K562 (cell line): Measurements from ENCODE around the gene SERHL2. TPM values are rescaled to one million over a fixed set of nuclear protein-coding genes. Genes with fewer than 3 reads are reported as not detected.

Experiments
- ATAC-seq: fragments of 200-7000 bp; cut with Tn5 transposase; 3 replicates; pipeline ENCODE4 v1.9.1; 2020; ENCODE audit warnings: moderate library complexity
- BruUV-seq: library from RNA; stranded (reverse); fragments of 400-500 nt; replicated peaks from 2 replicates; lab custom pipeline; 2021; lab: Mats Ljungman, UMichigan
- CTCF ChIA-PET: fragments of 300-600 bp; formaldehyde crosslinking; extraction: SDS; loops from one replicate; lab custom pipeline; 2021; ENCODE audit warnings: low intra/inter-chr PET ratio; lab: Yijun Ruan, JAX
- POLR2A ChIA-PET: fragments of 300-600, 350-650 bp; sonication (Branson Sonifier 250); formaldehyde crosslinking; extraction: SDS; loops from one replicate; lab custom pipeline; 2021; ENCODE audit warnings: antibody characterized with exemption, inconsistent platforms; lab: Yijun Ruan, JAX
- DNase-seq, 4 experiments: peaks; one replicate each; pipeline versions ENCODE4 v3.0.0 to v3.0.0-alpha.2; 2011 to 2018; ENCODE audit warnings: low spot score in 3 of 4, mixed read lengths in 3 of 4; ENCODE audit errors: extremely low read depth in 1 of 4
- FAIRE-seq: peaks from 2 replicates; lab custom pipeline; 2011; peaks lifted over from hg19 to GRCh38; lab: Jason Lieb, UNC
- H2AFZ ChIP-seq: 2 replicates; pipeline ENCODE4 v1.6.0; 2011; ENCODE audit warnings: low read depth, low read length, control low read depth, inconsistent platforms
- H3K27ac ChIP-seq: fragments of 200-600 bp; 3 replicates; pipeline ENCODE4 v1.8.0; 2011; ENCODE audit warnings: low read depth, mild to moderate bottlenecking, control low read depth, inconsistent platforms, low read length, moderate library complexity, mixed read lengths; ENCODE audit errors: extremely low read depth
- H3K27me3 ChIP-seq, 2 experiments: fragments of 300-600 bp in 1 of 2; 2 replicates in 1 of 2; 3 replicates in 1 of 2; pipeline versions ENCODE4 v1.6.0 to v1.8.0; 2011; ENCODE audit warnings: inconsistent platforms in 2 of 2, low read length in 2 of 2, mild to moderate bottlenecking in 1 of 2, mixed read lengths in 1 of 2, moderate library complexity in 1 of 2; ENCODE audit not compliant: control insufficient read depth in 2 of 2, insufficient read depth in 2 of 2
- H3K36me3 ChIP-seq: fragments of 300-600 bp; 3 replicates; pipeline ENCODE4 v1.8.0; 2011; ENCODE audit warnings: mild to moderate bottlenecking, low read length, inconsistent platforms; ENCODE audit not compliant: control insufficient read depth, insufficient read depth
- H3K4me1 ChIP-seq, 2 experiments: fragments of 200-600 bp in 1 of 2; replicated peaks in 1 of 2; 2 replicates in 1 of 2; 3 replicates in 1 of 2; pipeline versions ENCODE4 v1.5.1 to v1.8.0; 2011; ENCODE audit warnings: inconsistent platforms in 2 of 2, low read length in 2 of 2, mild to moderate bottlenecking in 1 of 2, mixed read lengths in 1 of 2, moderate library complexity in 1 of 2; ENCODE audit not compliant: control insufficient read depth in 2 of 2, insufficient read depth in 2 of 2
- H3K4me2 ChIP-seq: 2 replicates; pipeline ENCODE4 v1.6.1; 2011; ENCODE audit warnings: low read length, control low read depth, inconsistent platforms, mixed read lengths; ENCODE audit not compliant: insufficient read depth
- H3K4me3 ChIP-seq: fragments of 200-600 bp; sonication (generic), shearing (Covaris generic); 2 replicates; pipeline ENCODE4 v1.5.1; 2016; ENCODE audit warnings: control low read depth, inconsistent platforms
- H3K79me2 ChIP-seq: fragments of 200-600 bp; 3 replicates; pipeline ENCODE4 v1.8.0; 2011; ENCODE audit warnings: low read length, inconsistent platforms; ENCODE audit not compliant: control insufficient read depth, insufficient read depth
- H3K9ac ChIP-seq, 2 experiments: 2 replicates each; pipeline versions ENCODE4 v1.6.0 to v1.6.1; 2011; ENCODE audit warnings: low read depth in 2 of 2, low read length in 2 of 2, control low read depth in 1 of 2, inconsistent platforms in 1 of 2, mild to moderate bottlenecking in 1 of 2, mixed read lengths in 1 of 2; ENCODE audit not compliant: insufficient read depth in 1 of 2
- H3K9me1 ChIP-seq: one replicate; pipeline ENCODE4 v1.6.0; 2011; ENCODE audit warnings: inconsistent platforms, mild to moderate bottlenecking, low read length, moderate library complexity; ENCODE audit not compliant: control insufficient read depth, insufficient read depth
- H3K9me3 ChIP-seq: replicated peaks from 2 replicates; pipeline ENCODE4 v1.5.1; 2011; ENCODE audit warnings: low read depth, low read length, inconsistent platforms; ENCODE audit not compliant: control insufficient read depth, insufficient read depth
- H4K20me1 ChIP-seq: replicated peaks from 2 replicates; pipeline ENCODE4 v1.6.1; 2011; ENCODE audit warnings: low read length, inconsistent platforms, mixed read lengths; ENCODE audit not compliant: control insufficient read depth, insufficient read depth
- RBBP5 ChIP-seq: fragments of 200-600 bp; sonication (generic); IDR thresholded peaks from 2 replicates; pipeline ENCODE4 v1.6.1; 2012; ENCODE audit warnings: borderline replicate concordance, mild to moderate bottlenecking, low read length, control low read depth, inconsistent platforms; ENCODE audit not compliant: insufficient read depth, poor library complexity, severe bottlenecking
- SMC3 ChIP-seq: conservative IDR thresholded peaks from 2 replicates; pipeline ENCODE4 v1.6.1; 2011; ENCODE audit warnings: low read depth, low read length, improper control_type of control experiment; ENCODE audit not compliant: insufficient read depth
- SPI1 ChIP-seq: IDR thresholded peaks from 2 replicates; pipeline ENCODE4 v1.6.1; 2011; ENCODE audit warnings: low read depth, low read length, control low read depth, borderline replicate concordance
- VEZF1 ChIP-seq: fragments of 200-800 bp; sonication (Bioruptor generic); IDR thresholded peaks from 2 replicates; pipeline ENCODE4 v1.6.1; 2017; ENCODE audit warnings: missing genetic modification characterization, missing compliant biosample characterization
- ZFX ChIP-seq: sonication (generic); formaldehyde crosslinking; IDR thresholded peaks from 2 replicates; pipeline ENCODE4 v1.8.0; 2022; ENCODE audit warnings: mild to moderate bottlenecking, missing genetic modification reagents, moderate library complexity
- WGBS: fragments of 100-300 bp; shearing (Covaris generic); methylation state at CpG from one replicate; pipeline ENCODE4 v1.1.6; 2016; ENCODE audit warnings: low coverage, mixed read lengths; ENCODE audit not compliant: insufficient coverage; ENCODE audit errors: missing lambda C conversion rate; 5-methylcytosine and 5-hydroxymethylcytosine counted together
- in situ Hi-C: fragments of 300-500 bp; cut with MboI; formaldehyde crosslinking; loops from 4 replicates; pipeline ENCODE4 v1.15.0; 2018; ENCODE audit warnings: inconsistent platforms, mixed read lengths
- intact Hi-C: fragments of 100-400 bp; cut with micrococcal nuclease; formaldehyde crosslinking; loops from 2 replicates; pipeline ENCODE4 v1.14.2; 2022
- polyA plus RNA-seq, 8 experiments: library from polyadenylated mRNA; depleted of rRNA in 4 of 8; stranded (reverse) in 5 of 8; unstranded in 3 of 8; fragments of >200 nt; fragmentation: Nextera tagmentation in 2 of 8; fragmentation: Illumina TruSeq in 1 of 8; extraction: Ambion mirVana in 2 of 8; extraction: Trizol in 1 of 8; gene quantifications; 2 replicates each; pipeline versions ENCODE4 v1.2.1 to v1.2.3, GENCODE V29; 2011 to 2014; ENCODE audit warnings: inconsistent platforms in 1 of 8, missing spikeins in 1 of 8
- total RNA-seq, 7 experiments: library from RNA; depleted of rRNA in 6 of 7; stranded (reverse); fragments of >200 nt in 6 of 7; fragmentation: Illumina TruSeq in 2 of 7; extraction: Trizol in 2 of 7; gene quantifications; 2 replicates each; pipeline versions ENCODE4 v1.2.1 to v1.2.3, GENCODE V29; 2011 to 2021; ENCODE audit warnings: low replicate concordance in 1 of 7

Gene SERHL2
- total and polyA plus RNA-seq, 9 of the 15 experiments (the other 6 are each of a cell fraction or from before 2014, with no cell fraction given), result 19.9 to 62.6 (median 25.2) TPM

GRCh38 chr22:42562279-42562678 is 8.5 kb downstream of the SERHL2 start:
- Histone ChIP-seq H4K20me1 (no peaks in the 10 kb centered on the region), H3K9ac (peak overlapping the region in 1 of 2 experiments; percentile 77; a peak in 2 of 4 replicates), H2AFZ (no peak overlapping the region), H3K9me3 (no peaks in the 10 kb centered on the region; the same call in 1 of the 2 replicates), H3K9me1 (no peaks in the 10 kb centered on the region), H3K36me3 (peaks cover 37% of the 10 kb centered on the region; the same call in 1 of the 3 replicates), H3K79me2 (no peaks in the 10 kb centered on the region; the same call in 2 of the 3 replicates), H3K4me3 (no peak overlapping the region), H3K4me1 (peaks cover 10 to 26% of the 10 kb centered on the region in 2 experiments; a peak in 4 of 5 replicates), H3K27ac (peak overlapping the region; percentile 46; the same call in 2 of the 3 replicates), H3K4me2 (0 out of 2 replicates have a peak overlapping the region, but pooled peaks have one; percentile 1), H3K27me3 (no peaks in the 10 kb centered on the region)
- 4% methylated on average over 5 of the region's 8 CpGs for WGBS
- DNase-seq (no peak), FAIRE-seq (no peak), ATAC-seq (peak; percentile 60)
- ChIA-PET POLR2A (interaction anchor here (0.6 to 1.0 kb wide), 2 partner anchors 22 to 53 kb away, joined by 3 read pairs; no protein-coding TSS in a partner anchor), CTCF (no interaction called here)
- in situ Hi-C loops (loop anchor here (5.0 kb wide), 1 partner anchor 50 kb away; no protein-coding TSS in a partner anchor), intact Hi-C loops (no loop called here)
- no TSS peak for BruUV-seq
- TF ChIP-seq SMC3 (no peak), SPI1 (peak; percentile 99), ZFX (CRISPR knock-in tag) (peak; percentile 32; the same call in 1 of the 2 replicates), RBBP5 (peak; percentile 45), VEZF1 (peak; percentile 49; the same call in 1 of the 2 replicates)
